HepG2 (cell line): ENCODE results near the gene NCOA1. TPM values are rescaled to one million over a fixed set of nuclear protein-coding genes. Genes with fewer than 3 reads are reported as not detected.

Experiments used
- ATAC-seq: fragments of 200-7000 bp; cut with Tn5 transposase; 3 replicates; pipeline ENCODE4 v1.9.1; 2020; ENCODE audit warnings: mild to moderate bottlenecking, moderate library complexity
- BruUV-seq: library from RNA; stranded (reverse); fragments of 400-500 nt; replicated peaks from 2 replicates; lab custom pipeline; 2021; lab: Mats Ljungman, UMichigan
- CTCF ChIA-PET: fragments of 300-600 bp; formaldehyde crosslinking; extraction: SDS; loops from one replicate; lab custom pipeline; 2021; ENCODE audit warnings: low total read pairs, inconsistent platforms, low intra/inter-chr PET ratio; lab: Yijun Ruan, JAX
- POLR2A ChIA-PET: fragments of 350-600 bp; sonication (Branson Sonifier 250); formaldehyde crosslinking; loops from one replicate; lab custom pipeline; 2020; ENCODE audit warnings: antibody characterized with exemption, inconsistent platforms; lab: Yijun Ruan, JAX
- DNase-seq: peaks from one replicate; pipeline ENCODE4 v3.0.0-alpha.2; 2015; ENCODE audit warnings: low spot score
- FAIRE-seq: peaks from 3 replicates; lab custom pipeline; 2011; peaks lifted over from hg19 to GRCh38; lab: Jason Lieb, UNC
- H2AFZ ChIP-seq: one replicate; pipeline ENCODE4 v1.6.1; 2011; ENCODE audit warnings: low read length, inconsistent platforms
- H3K27ac ChIP-seq: fragments of 300-600 bp; 3 replicates; pipeline ENCODE4 v1.8.0; 2011; ENCODE audit warnings: mixed run types, mild to moderate bottlenecking, mixed read lengths, low read length, inconsistent platforms; ENCODE audit not compliant: insufficient read depth; ENCODE audit errors: extremely low read length
- H3K27me3 ChIP-seq, 2 experiments: fragments of 200-600 bp in 1 of 2; 2 replicates in 1 of 2; 3 replicates in 1 of 2; pipeline versions ENCODE4 v1.6.0 to v1.8.0; 2011; ENCODE audit warnings: low read length in 2 of 2, mild to moderate bottlenecking in 2 of 2, moderate library complexity in 2 of 2, inconsistent platforms in 1 of 2; ENCODE audit not compliant: insufficient read depth in 2 of 2, control insufficient read depth in 1 of 2
- H3K36me3 ChIP-seq, 2 experiments: fragments of 200-600 bp in 1 of 2; replicated peaks in 1 of 2; 2 replicates in 1 of 2; 3 replicates in 1 of 2; pipeline versions ENCODE4 v1.5.1 to v1.8.0; 2011; ENCODE audit warnings: low read length in 2 of 2, inconsistent platforms in 1 of 2; ENCODE audit not compliant: insufficient read depth in 2 of 2, control insufficient read depth in 1 of 2
- H3K4me1 ChIP-seq: 2 replicates; pipeline ENCODE4 v1.5.1; 2012; ENCODE audit warnings: low read length, inconsistent platforms; ENCODE audit not compliant: insufficient read depth
- H3K4me2 ChIP-seq: 2 replicates; pipeline ENCODE4 v1.6.0; 2011; ENCODE audit warnings: low read depth, low read length, inconsistent platforms
- H3K4me3 ChIP-seq, 3 experiments: fragments of 200-600 bp in 1 of 3; sonication (generic), shearing (Covaris generic) in 1 of 3; replicated peaks in 1 of 3; 2 replicates each; pipeline ENCODE4 v1.5.1; 2011 to 2016; ENCODE audit warnings: low read length in 3 of 3, inconsistent platforms in 2 of 3, low read depth in 2 of 3, mild to moderate bottlenecking in 2 of 3, control low read depth in 1 of 3, mixed read lengths in 1 of 3; ENCODE audit not compliant: insufficient read depth in 1 of 3
- H3K79me2 ChIP-seq: one replicate; pipeline ENCODE4 v1.6.1; 2011; ENCODE audit warnings: low read length, inconsistent platforms; ENCODE audit not compliant: insufficient read depth
- H3K9ac ChIP-seq: 2 replicates; pipeline ENCODE4 v1.6.0; 2011; ENCODE audit warnings: mild to moderate bottlenecking, low read depth, low read length, inconsistent platforms; ENCODE audit not compliant: insufficient read depth
- H3K9me3 ChIP-seq: 2 replicates; pipeline ENCODE4 v1.5.1; 2012; ENCODE audit warnings: mild to moderate bottlenecking, low read length
- H4K20me1 ChIP-seq: 2 replicates; pipeline ENCODE4 v1.6.0; 2011; ENCODE audit warnings: inconsistent platforms, mild to moderate bottlenecking, low read length, moderate library complexity; ENCODE audit not compliant: insufficient read depth
- FOSL2 ChIP-seq: sonication (generic); formaldehyde crosslinking; IDR thresholded peaks from 2 replicates; pipeline ENCODE4 v1.4.0; 2020; ENCODE audit warnings: missing genetic modification reagents
- FOXA3 ChIP-seq: IDR thresholded peaks from 2 replicates; pipeline ENCODE4 v1.6.1; 2016; ENCODE audit warnings: missing genetic modification reagents, missing compliant biosample characterization
- MAFK ChIP-seq, 2 experiments: IDR thresholded peaks in 1 of 2; conservative IDR thresholded peaks in 1 of 2; 2 replicates each; pipeline ENCODE4 v1.6.1; 2011; ENCODE audit warnings: improper control_type of control experiment in 2 of 2, low read length in 2 of 2
- MYNN ChIP-seq: sonication (generic); formaldehyde crosslinking; IDR thresholded peaks from 2 replicates; pipeline ENCODE4 v1.4.0; 2020; ENCODE audit warnings: mild to moderate bottlenecking, low read depth, missing genetic modification reagents
- PHB2 ChIP-seq: fragments of 450-650 bp; IDR thresholded peaks from 2 replicates; pipeline ENCODE4 v1.6.1; 2018; ENCODE audit not compliant: partially characterized antibody
- SNRNP70 ChIP-seq: fragments of 200-400 bp; formaldehyde crosslinking; IDR thresholded peaks from 2 replicates; pipeline ENCODE4 v1.6.1; 2017; ENCODE audit warnings: mild to moderate bottlenecking, low read depth, low read length, moderate library complexity
- TMF1 ChIP-seq: sonication (generic); formaldehyde crosslinking; IDR thresholded peaks from 2 replicates; pipeline ENCODE4 v1.8.1; 2022; ENCODE audit warnings: low read depth, missing genetic modification reagents
- ZBTB1 ChIP-seq: sonication (generic); formaldehyde crosslinking; IDR thresholded peaks from 2 replicates; pipeline ENCODE4 v1.4.0; 2020; ENCODE audit warnings: missing genetic modification reagents, borderline replicate concordance
- ZFP62 ChIP-seq: sonication (generic); formaldehyde crosslinking; IDR thresholded peaks from 2 replicates; pipeline ENCODE4 v1.4.0; 2020; ENCODE audit warnings: missing genetic modification reagents
- ZNF143 ChIP-seq: sonication (generic); formaldehyde crosslinking; IDR thresholded peaks from 2 replicates; pipeline ENCODE4 v1.4.0; 2020; ENCODE audit warnings: missing genetic modification reagents
- ZSCAN21 ChIP-seq: sonication (generic); formaldehyde crosslinking; IDR thresholded peaks from 2 replicates; pipeline ENCODE4 v1.8.0; 2022; ENCODE audit warnings: mild to moderate bottlenecking, missing genetic modification reagents, moderate library complexity, borderline replicate concordance
- WGBS: methylation state at CpG from one replicate; pipeline ENCODE4 v1.1.6; 2017; ENCODE audit warnings: low lambda C conversion rate; 5-methylcytosine and 5-hydroxymethylcytosine counted together
- in situ Hi-C: cut with HindIII; loops from 2 replicates; pipeline ENCODE4 v1.10.0; 2017; ENCODE audit warnings: low pct_unique_long_range_greater_than_20kb; ENCODE audit not compliant: extremely low pct_ligation_motif_present
- intact Hi-C: fragments of 100-400 bp; cut with micrococcal nuclease; formaldehyde crosslinking; loops from one replicate; pipeline ENCODE4 v1.10.0; 2022; ENCODE audit not compliant: unreplicated experiment
- polyA plus RNA-seq, 8 experiments: library from polyadenylated mRNA; depleted of rRNA in 3 of 8; stranded (reverse) in 7 of 8; unstranded in 1 of 8; fragments of >200 nt; fragmentation: Illumina TruSeq in 4 of 8; extraction: Trizol in 4 of 8; gene quantifications; 2 replicates each; pipeline versions ENCODE4 v1.2.1 to v1.2.3, GENCODE V29; 2011 to 2016; ENCODE audit warnings: low read depth in 4 of 8, missing spikeins in 1 of 8, mixed read lengths in 1 of 8; ENCODE audit not compliant: insufficient read depth in 1 of 8
- total RNA-seq, 5 experiments: library from RNA; depleted of rRNA; stranded (reverse); fragments of >200 nt; fragmentation: Illumina TruSeq; extraction: Trizol; gene quantifications; 2 replicates each; pipeline ENCODE4 v1.2.3, GENCODE V29; 2016; ENCODE audit warnings: low read depth in 1 of 5
- TF ChIP-seq, protein P1 (sequence below): sonication (generic); formaldehyde crosslinking; IDR thresholded peaks from 2 replicates; pipeline ENCODE4 v1.4.0; 2020; ENCODE audit warnings: mild to moderate bottlenecking, missing genetic modification reagents
- TF ChIP-seq, protein P2 (sequence below): sonication (generic); formaldehyde crosslinking; IDR thresholded peaks from 2 replicates; pipeline ENCODE4 v1.9.0; 2022; ENCODE audit warnings: missing genetic modification reagents, mild to moderate bottlenecking, borderline replicate concordance
- TF ChIP-seq, protein P3 (sequence below): sonication (generic); formaldehyde crosslinking; IDR thresholded peaks from 2 replicates; pipeline ENCODE4 v1.5.0; 2020; ENCODE audit warnings: mild to moderate bottlenecking, missing genetic modification reagents

The NCOA1 gene
- total and polyA plus RNA-seq, 2 of the 13 experiments (the other 11 are each of a cell fraction or from before 2014, with no cell fraction given) = 10.0 to 10.4 TPM

DNA sequence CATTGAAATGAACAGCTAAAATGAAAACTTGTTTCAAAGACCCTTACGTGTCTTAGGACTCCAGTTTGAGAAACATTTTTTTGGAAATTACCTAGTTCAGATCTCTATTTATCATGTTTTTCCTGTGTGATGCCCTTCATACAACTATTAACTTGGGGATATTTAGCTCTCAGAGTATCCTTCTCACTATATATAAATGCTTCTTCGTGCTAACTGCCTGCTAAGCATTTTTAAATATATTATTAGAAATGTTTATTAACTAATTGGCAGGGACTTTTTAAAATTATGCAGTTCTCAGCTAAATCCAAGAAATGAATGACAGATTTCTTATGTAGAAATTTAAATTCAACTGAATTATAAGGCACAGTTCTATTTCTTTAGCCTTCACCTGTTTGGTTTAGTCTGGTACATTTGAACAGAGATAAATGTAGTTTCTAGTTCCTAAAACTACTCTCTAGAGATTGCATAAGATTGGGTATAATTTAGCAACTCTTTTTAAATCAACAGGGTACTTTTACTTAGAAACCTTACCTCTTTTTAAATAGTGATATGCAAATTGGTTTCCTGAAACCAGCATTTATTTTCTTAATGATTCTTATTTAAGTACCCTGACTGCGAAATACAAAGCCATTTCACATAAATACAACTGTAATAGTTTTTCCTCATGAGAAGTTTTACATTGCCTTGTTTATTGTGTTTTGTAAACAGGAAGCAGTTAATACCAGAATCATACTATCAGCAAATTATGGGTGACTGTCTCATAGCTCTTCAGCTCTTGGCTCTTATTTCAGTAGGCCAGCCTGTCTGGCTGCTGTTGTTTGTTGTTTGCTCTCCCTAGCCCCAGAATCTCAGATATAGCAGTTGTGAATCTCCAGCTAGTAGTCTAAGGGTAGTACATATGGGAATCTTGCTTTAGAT lies 161.5 kb downstream of the NCOA1 start:
- Histone ChIP-seq H3K9me3 (no peaks in the 10 kb centered on the region), H3K27ac (no peak overlapping the region), H3K79me2 (no peaks in the 10 kb centered on the region), H4K20me1 (no peaks in the 10 kb centered on the region), H2AFZ (no peak overlapping the region), H3K4me1 (peaks cover 7% of the 10 kb centered on the region; the same call in 1 of the 2 replicates), H3K36me3 (no peaks in the 10 kb centered on the region), H3K4me3 (no peak overlapping the region), H3K27me3 (no peaks in the 10 kb centered on the region), H3K4me2 (no peak overlapping the region), H3K9ac (no peak overlapping the region)
- DNase-seq = no peak
- no peak for ATAC-seq
- WGBS = 91% methylated on average over 3 of the region's 3 CpGs
- ChIA-PET POLR2A (no interaction called here), CTCF (no interaction called here)
- FAIRE-seq = no peak
- in situ Hi-C loops = no loop called here
- intact Hi-C loops = no loop called here
- TF ChIP-seq MAFK (conservative IDR thresholded peaks at IDR 0.05 in 1 of 2, IDR thresholded peaks at IDR 0.05 in 1 of 2; ENCODE audit: low read length in 2 of 2) (peak in 1 of 2 experiments; percentile 52; a peak in 2 of 4 replicates), ZSCAN21 (no peak)
- no TSS peak for BruUV-seq

DNA sequence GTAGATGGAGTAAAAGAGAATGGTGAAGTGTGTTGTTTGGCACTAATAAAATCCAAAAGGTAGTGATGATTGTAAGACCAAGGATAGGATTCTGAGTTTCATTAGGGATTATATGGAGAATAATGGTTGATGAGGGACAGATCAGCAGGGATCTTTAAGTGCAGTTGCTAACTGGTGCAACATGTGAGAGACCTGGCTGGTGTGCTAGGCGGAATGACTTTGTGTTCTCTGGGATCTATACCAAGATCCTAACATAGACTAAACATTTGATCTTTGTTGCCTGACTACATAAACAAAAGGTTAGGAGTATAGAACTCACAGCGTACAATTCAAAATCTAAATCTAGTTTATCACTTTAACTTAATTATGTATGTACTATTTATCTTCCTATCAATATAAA lies 166.8 kb downstream of the NCOA1 start:
- Histone ChIP-seq H3K9me3 (no peaks in the 10 kb centered on the region), H3K27ac (no peak overlapping the region), H2AFZ (no peak overlapping the region), H3K27me3 (no peaks in the 10 kb centered on the region), H3K4me3 (no peak overlapping the region), H3K36me3 (no peaks in the 10 kb centered on the region), H3K4me1 (peaks cover 7% of the 10 kb centered on the region; the same call in 1 of the 2 replicates), H3K79me2 (no peaks in the 10 kb centered on the region), H3K4me2 (no peak overlapping the region), H4K20me1 (no peaks in the 10 kb centered on the region), H3K9ac (no peak overlapping the region)
- no TSS peak for BruUV-seq
- POLR2A ChIA-PET = no interaction called here
- CTCF ChIA-PET = no interaction called here
- DNase-seq (no peak), ATAC-seq (no peak), FAIRE-seq (no peak)
- intact Hi-C loops = no loop called here
- over 99% methylated on average over 2 of the region's 2 CpGs for WGBS
- in situ Hi-C loops = no loop called here
- no peak for TF ChIP-seq FOXA3 (CRISPR knock-in tag)
- TF ChIP-seq ZNF143 (CRISPR knock-in tag) = no peak
- TF ChIP-seq SNRNP70 = no peak
- no peak for TF ChIP-seq TMF1
- no peak for TF ChIP-seq ZBTB1 (CRISPR knock-in tag)
- TF ChIP-seq, protein P1, sequence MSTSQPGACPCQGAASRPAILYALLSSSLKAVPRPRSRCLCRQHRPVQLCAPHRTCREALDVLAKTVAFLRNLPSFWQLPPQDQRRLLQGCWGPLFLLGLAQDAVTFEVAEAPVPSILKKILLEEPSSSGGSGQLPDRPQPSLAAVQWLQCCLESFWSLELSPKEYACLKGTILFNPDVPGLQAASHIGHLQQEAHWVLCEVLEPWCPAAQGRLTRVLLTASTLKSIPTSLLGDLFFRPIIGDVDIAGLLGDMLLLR (CRISPR knock-in tag) = no peak
- no peak for TF ChIP-seq MYNN (CRISPR knock-in tag)
- TF ChIP-seq, protein P2, sequence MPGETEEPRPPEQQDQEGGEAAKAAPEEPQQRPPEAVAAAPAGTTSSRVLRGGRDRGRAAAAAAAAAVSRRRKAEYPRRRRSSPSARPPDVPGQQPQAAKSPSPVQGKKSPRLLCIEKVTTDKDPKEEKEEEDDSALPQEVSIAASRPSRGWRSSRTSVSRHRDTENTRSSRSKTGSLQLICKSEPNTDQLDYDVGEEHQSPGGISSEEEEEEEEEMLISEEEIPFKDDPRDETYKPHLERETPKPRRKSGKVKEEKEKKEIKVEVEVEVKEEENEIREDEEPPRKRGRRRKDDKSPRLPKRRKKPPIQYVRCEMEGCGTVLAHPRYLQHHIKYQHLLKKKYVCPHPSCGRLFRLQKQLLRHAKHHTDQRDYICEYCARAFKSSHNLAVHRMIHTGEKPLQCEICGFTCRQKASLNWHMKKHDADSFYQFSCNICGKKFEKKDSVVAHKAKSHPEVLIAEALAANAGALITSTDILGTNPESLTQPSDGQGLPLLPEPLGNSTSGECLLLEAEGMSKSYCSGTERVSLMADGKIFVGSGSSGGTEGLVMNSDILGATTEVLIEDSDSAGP = no peak
- no peak for TF ChIP-seq FOSL2 (CRISPR knock-in tag)
- TF ChIP-seq ZFP62 (CRISPR knock-in tag) = no peak
- no peak for TF ChIP-seq PHB2
- TF ChIP-seq, protein P3, sequence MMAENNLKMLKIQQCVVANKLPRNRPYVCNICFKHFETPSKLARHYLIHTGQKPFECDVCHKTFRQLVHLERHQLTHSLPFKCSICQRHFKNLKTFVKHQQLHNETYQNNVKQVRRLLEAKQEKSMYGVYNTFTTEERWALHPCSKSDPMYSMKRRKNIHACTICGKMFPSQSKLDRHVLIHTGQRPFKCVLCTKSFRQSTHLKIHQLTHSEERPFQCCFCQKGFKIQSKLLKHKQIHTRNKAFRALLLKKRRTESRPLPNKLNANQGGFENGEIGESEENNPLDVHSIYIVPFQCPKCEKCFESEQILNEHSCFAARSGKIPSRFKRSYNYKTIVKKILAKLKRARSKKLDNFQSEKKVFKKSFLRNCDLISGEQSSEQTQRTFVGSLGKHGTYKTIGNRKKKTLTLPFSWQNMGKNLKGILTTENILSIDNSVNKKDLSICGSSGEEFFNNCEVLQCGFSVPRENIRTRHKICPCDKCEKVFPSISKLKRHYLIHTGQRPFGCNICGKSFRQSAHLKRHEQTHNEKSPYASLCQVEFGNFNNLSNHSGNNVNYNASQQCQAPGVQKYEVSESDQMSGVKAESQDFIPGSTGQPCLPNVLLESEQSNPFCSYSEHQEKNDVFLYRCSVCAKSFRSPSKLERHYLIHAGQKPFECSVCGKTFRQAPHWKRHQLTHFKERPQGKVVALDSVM (CRISPR knock-in tag) = no peak
